GM12878 (cell line): ENCODE results near the gene GMPPA. TPM values are rescaled to one million over a fixed set of nuclear protein-coding genes. Genes with fewer than 3 reads are reported as not detected.
A peak's percentile ranks its signal among the peaks of the same experiment; 100 is the strongest.

Source experiments
- ATAC-seq: fragments of 200-7000 bp; cut with Tn5 transposase; 3 replicates; pipeline ENCODE4 v1.9.1; 2020; ENCODE audit warnings: mild to moderate bottlenecking, moderate library complexity
- BruUV-seq: library from RNA; stranded (reverse); fragments of 400-500 nt; replicated peaks from 2 replicates; lab custom pipeline; 2021; lab: Mats Ljungman, UMichigan
- CTCF ChIA-PET: fragments of 300-600 bp; sonication (Branson Sonifier 250); formaldehyde crosslinking; extraction: SDS; loops from one replicate; lab custom pipeline; 2021; ENCODE audit warnings: inconsistent platforms; lab: Yijun Ruan, JAX
- POLR2A ChIA-PET: fragments of 350-600 bp; formaldehyde crosslinking; extraction: SDS; loops from one replicate; lab custom pipeline; 2021; ENCODE audit warnings: inconsistent platforms; lab: Charles Lee
- RAD21 ChIA-PET: fragments of 300-600 bp; sonication (Branson Sonifier 250); formaldehyde crosslinking; loops from one replicate; lab custom pipeline; 2023; ENCODE audit warnings: antibody characterized with exemption; ENCODE audit not compliant: unreplicated experiment; lab: Charles Lee
- SMC1A ChIA-PET: fragments of 300-600 bp; sonication (Branson Sonifier 250); formaldehyde crosslinking; loops from one replicate; lab custom pipeline; 2023; ENCODE audit not compliant: unreplicated experiment, uncharacterized antibody; lab: Charles Lee
- DNase-seq: peaks from one replicate; pipeline ENCODE4 v3.0.0-alpha.2; 2011; ENCODE audit warnings: low read depth, low spot score
- FAIRE-seq: peaks from 3 replicates; lab custom pipeline; 2011; peaks lifted over from hg19 to GRCh38; lab: Jason Lieb, UNC
- H2AFZ ChIP-seq: 2 replicates; pipeline ENCODE4 v1.6.0; 2011; ENCODE audit warnings: low read depth, low read length, control low read depth; ENCODE audit not compliant: control insufficient read depth
- H3K27ac ChIP-seq: 2 replicates; pipeline ENCODE4 v1.5.1; 2011; ENCODE audit warnings: control low read depth; ENCODE audit not compliant: control insufficient read depth, insufficient read depth
- H3K27me3 ChIP-seq, 2 experiments: replicated peaks in 1 of 2; 2 replicates each; pipeline versions ENCODE4 v1.6.0 to v1.6.1; 2011; ENCODE audit warnings: low read length in 1 of 2; ENCODE audit not compliant: control insufficient read depth in 2 of 2, insufficient read depth in 2 of 2
- H3K36me3 ChIP-seq, 2 experiments: 2 replicates each; pipeline ENCODE4 v1.5.1; 2011; ENCODE audit warnings: low read length in 1 of 2; ENCODE audit not compliant: control insufficient read depth in 2 of 2, insufficient read depth in 2 of 2
- H3K4me1 ChIP-seq: 2 replicates; pipeline ENCODE4 v1.6.1; 2011; ENCODE audit warnings: mild to moderate bottlenecking, low read length, moderate library complexity, mixed read lengths; ENCODE audit not compliant: control insufficient read depth, insufficient read depth
- H3K4me2 ChIP-seq: 2 replicates; pipeline ENCODE4 v1.6.0; 2011; ENCODE audit warnings: control low read depth; ENCODE audit not compliant: control insufficient read depth, insufficient read depth
- H3K4me3 ChIP-seq: fragments of 200-600 bp; sonication (generic); 2 replicates; pipeline ENCODE4 v1.5.1; 2016
- H3K79me2 ChIP-seq: 2 replicates; pipeline ENCODE4 v1.6.0; 2011; ENCODE audit warnings: low read length; ENCODE audit not compliant: control insufficient read depth, insufficient read depth
- H3K9ac ChIP-seq: 2 replicates; pipeline ENCODE4 v1.8.0; 2011; ENCODE audit warnings: low read length, control low read depth, mixed read lengths; ENCODE audit not compliant: control insufficient read depth, insufficient read depth
- H3K9me3 ChIP-seq: replicated peaks from 3 replicates; pipeline ENCODE4 v1.5.1; 2011; ENCODE audit warnings: mild to moderate bottlenecking, low read length; ENCODE audit not compliant: control insufficient read depth, insufficient read depth
- H4K20me1 ChIP-seq: 2 replicates; pipeline ENCODE4 v1.6.0; 2011; ENCODE audit not compliant: control insufficient read depth, insufficient read depth
- BHLHE40 ChIP-seq, 2 experiments: fragments of 450-650 bp in 1 of 2; IDR thresholded peaks; 2 replicates each; pipeline ENCODE4 v1.6.1; 2011 to 2017; ENCODE audit warnings: low read depth in 2 of 2, borderline replicate concordance in 1 of 2, improper control_type of control experiment in 1 of 2, low read length in 1 of 2, mild to moderate bottlenecking in 1 of 2
- HCFC1 ChIP-seq: fragments of 150-350 bp; IDR thresholded peaks from 2 replicates; pipeline ENCODE4 v1.6.1; 2014; ENCODE audit warnings: low read length
- NFYA ChIP-seq: IDR thresholded peaks from 2 replicates; pipeline ENCODE4 v1.6.1; 2011; ENCODE audit warnings: low read depth, mild to moderate bottlenecking, low read length, improper control_type of control experiment, borderline replicate concordance
- RAD21 ChIP-seq: IDR thresholded peaks from 2 replicates; pipeline ENCODE4 v1.6.1; 2011; ENCODE audit warnings: mild to moderate bottlenecking, low read depth, low read length, moderate library complexity; ENCODE audit not compliant: insufficient read depth
- RELA ChIP-seq: fragments of 450-650 bp; IDR thresholded peaks from 2 replicates; pipeline ENCODE4 v1.8.0; 2014; ENCODE audit warnings: borderline replicate concordance; ENCODE audit not compliant: partially characterized antibody
- RUNX3 ChIP-seq: IDR thresholded peaks from 2 replicates; pipeline ENCODE4 v1.6.1; 2012; ENCODE audit warnings: low read length, inconsistent platforms
- SP1 ChIP-seq: IDR thresholded peaks from one replicate; pipeline ENCODE4 v1.6.1; 2011; ENCODE audit warnings: low read depth, low read length
- ZNF384 ChIP-seq: IDR thresholded peaks from 2 replicates; pipeline ENCODE4 v1.6.1; 2012; ENCODE audit warnings: low read depth, mild to moderate bottlenecking, low read length, improper control_type of control experiment, borderline replicate concordance
- WGBS: methylation state at CpG from one replicate; pipeline ENCODE4 v1.1.6; 2016; ENCODE audit warnings: low lambda C conversion rate; ENCODE audit not compliant: insufficient replicate concordance, insufficient coverage; ENCODE audit errors: missing lambda C conversion rate; 5-methylcytosine and 5-hydroxymethylcytosine counted together
- in situ Hi-C: fragments of 300-500 bp; cut with MboI; formaldehyde crosslinking; loops from 9 replicates; pipeline ENCODE4 v1.14.3; 2018; ENCODE audit warnings: mixed read lengths
- intact Hi-C: fragments of 100-400 bp; cut with micrococcal nuclease; formaldehyde crosslinking; loops from one replicate; pipeline ENCODE4 v1.14.2; 2022; ENCODE audit not compliant: unreplicated experiment
- polyA plus RNA-seq, 11 experiments: library from polyadenylated mRNA; depleted of rRNA in 4 of 11; unstranded in 6 of 11; stranded (reverse) in 5 of 11; fragments of >200 nt; fragmentation: Nextera tagmentation in 4 of 11; fragmentation: Illumina TruSeq in 1 of 11; extraction: Ambion mirVana in 4 of 11; extraction: Trizol in 1 of 11; gene quantifications; 1 replicate in 1 of 11; 2 replicates in 10 of 11; pipeline versions ENCODE4 v1.2.1 to v1.2.3, GENCODE V29; 2011 to 2016; ENCODE audit warnings: inconsistent platforms in 2 of 11, missing spikeins in 2 of 11, low read depth in 1 of 11
- total RNA-seq, 4 experiments: library from RNA; depleted of rRNA in 3 of 4; stranded (reverse); fragments of >200 nt in 3 of 4; fragmentation: Illumina TruSeq in 1 of 4; extraction: Trizol in 1 of 4; gene quantifications; 2 replicates each; pipeline versions ENCODE4 v1.2.1 to v1.2.3, GENCODE V29; 2013 to 2021
- TF ChIP-seq, protein P1 (sequence below): fragments of 450-650 bp; IDR thresholded peaks from 2 replicates; pipeline ENCODE4 v1.6.1; 2017; ENCODE audit warnings: low read depth, mild to moderate bottlenecking, moderate library complexity
- TF ChIP-seq, protein P2 (sequence below): IDR thresholded peaks from 2 replicates; pipeline ENCODE4 v1.6.1; 2012; ENCODE audit warnings: low read length, inconsistent platforms

Gene GMPPA
- total and polyA plus RNA-seq, 10 of the 15 experiments (the other 5 are each of a cell fraction or from before 2014, with no cell fraction given) = 1.9 to 83.2 (median 45.0) TPM

DNA sequence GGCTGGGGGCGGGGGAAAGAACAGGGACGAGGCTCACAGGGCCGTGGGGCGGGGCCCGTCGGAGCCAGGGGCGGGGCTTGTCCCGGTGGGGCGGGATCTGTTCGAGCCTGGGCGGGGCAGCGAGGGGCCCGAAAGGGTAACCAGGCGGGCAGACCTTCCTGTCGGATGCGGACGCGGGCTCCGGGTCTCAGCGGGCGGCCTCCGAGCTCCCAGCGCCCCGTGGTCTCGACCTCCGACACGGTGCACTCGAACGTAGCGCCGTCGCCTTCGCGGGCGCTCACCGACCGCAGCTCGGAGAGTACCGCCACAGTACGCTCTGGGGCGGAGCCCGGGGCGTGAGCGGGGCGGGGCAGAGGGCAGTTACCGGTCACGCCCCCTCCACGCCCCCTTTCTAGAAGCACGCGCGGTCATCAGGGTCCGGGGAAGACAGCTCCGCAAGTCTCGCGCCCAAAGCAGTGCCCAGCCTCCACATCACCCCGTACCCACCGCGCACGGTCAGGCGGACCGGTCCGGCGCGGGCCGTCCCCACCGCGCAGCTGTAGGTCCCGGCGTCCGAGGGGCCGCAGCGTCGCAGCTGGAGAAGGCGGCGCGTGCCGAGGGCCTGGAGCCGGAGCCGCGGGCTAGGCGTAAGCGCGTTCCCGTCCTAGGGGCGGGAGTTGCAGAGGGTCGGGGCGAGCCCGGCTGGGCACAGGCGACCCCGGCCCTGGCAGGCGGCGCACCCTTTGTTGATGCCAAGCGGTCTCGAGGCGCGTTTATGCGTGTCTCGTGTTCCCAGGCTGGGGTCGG lies 53.9 kb downstream of the GMPPA start:
- intact Hi-C loops = no loop called here
- Histone ChIP-seq H3K4me3 (peak overlapping the region; percentile 57; the same call in 1 of the 2 replicates), H2AFZ (peak overlapping the region; percentile 75)

More for the DNA sequence above, 53.9 kb downstream of the GMPPA start:
- Histone ChIP-seq H3K9ac (no peak overlapping the region), H3K36me3 (no peaks in the 10 kb centered on the region), H3K27ac (no peak overlapping the region), H4K20me1 (no peaks in the 10 kb centered on the region), H3K27me3 (peaks cover 3 to 8% of the 10 kb centered on the region in 2 experiments), H3K4me1 (no peaks in the 10 kb centered on the region; the same call in 1 of the 2 replicates), H3K9me3 (no peaks in the 10 kb centered on the region; the same call in 2 of the 3 replicates), H3K79me2 (no peaks in the 10 kb centered on the region), H3K4me2 (peak overlapping the region; percentile 77)
- WGBS = 54% methylated on average over 61 of the region's 99 CpGs
- RAD21 ChIA-PET = no interaction called here
- DNase-seq = no peak
- SMC1A ChIA-PET = no interaction called here
- FAIRE-seq = no peak
- TF ChIP-seq RUNX3 = peak; percentile 26; the same call in 1 of the 2 replicates
- no peak for TF ChIP-seq ZNF384
- TF ChIP-seq SP1 = peak; percentile 63
- no peak for TF ChIP-seq RELA
- TF ChIP-seq, protein P1, sequence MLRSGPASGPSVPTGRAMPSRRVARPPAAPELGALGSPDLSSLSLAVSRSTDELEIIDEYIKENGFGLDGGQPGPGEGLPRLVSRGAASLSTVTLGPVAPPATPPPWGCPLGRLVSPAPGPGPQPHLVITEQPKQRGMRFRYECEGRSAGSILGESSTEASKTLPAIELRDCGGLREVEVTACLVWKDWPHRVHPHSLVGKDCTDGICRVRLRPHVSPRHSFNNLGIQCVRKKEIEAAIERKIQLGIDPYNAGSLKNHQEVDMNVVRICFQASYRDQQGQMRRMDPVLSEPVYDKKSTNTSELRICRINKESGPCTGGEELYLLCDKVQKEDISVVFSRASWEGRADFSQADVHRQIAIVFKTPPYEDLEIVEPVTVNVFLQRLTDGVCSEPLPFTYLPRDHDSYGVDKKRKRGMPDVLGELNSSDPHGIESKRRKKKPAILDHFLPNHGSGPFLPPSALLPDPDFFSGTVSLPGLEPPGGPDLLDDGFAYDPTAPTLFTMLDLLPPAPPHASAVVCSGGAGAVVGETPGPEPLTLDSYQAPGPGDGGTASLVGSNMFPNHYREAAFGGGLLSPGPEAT = no peak
- no peak for TF ChIP-seq NFYA
- TF ChIP-seq, protein P2, sequence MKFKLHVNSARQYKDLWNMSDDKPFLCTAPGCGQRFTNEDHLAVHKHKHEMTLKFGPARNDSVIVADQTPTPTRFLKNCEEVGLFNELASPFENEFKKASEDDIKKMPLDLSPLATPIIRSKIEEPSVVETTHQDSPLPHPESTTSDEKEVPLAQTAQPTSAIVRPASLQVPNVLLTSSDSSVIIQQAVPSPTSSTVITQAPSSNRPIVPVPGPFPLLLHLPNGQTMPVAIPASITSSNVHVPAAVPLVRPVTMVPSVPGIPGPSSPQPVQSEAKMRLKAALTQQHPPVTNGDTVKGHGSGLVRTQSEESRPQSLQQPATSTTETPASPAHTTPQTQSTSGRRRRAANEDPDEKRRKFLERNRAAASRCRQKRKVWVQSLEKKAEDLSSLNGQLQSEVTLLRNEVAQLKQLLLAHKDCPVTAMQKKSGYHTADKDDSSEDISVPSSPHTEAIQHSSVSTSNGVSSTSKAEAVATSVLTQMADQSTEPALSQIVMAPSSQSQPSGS = no peak
- TF ChIP-seq HCFC1 = no peak
- no peak for TF ChIP-seq RAD21
- peak in 1 of 2 experiments; percentile 54; a peak in 2 of 4 replicates for TF ChIP-seq BHLHE40 (IDR thresholded peaks at IDR 0.05; ENCODE audit: borderline replicate concordance in 1 of 2, low read depth in 2 of 2, low read length in 1 of 2)
- CTCF ChIA-PET = interaction anchor here (0.9 to 1.9 kb wide), 2 partner anchors 9 to 12 kb away, joined by 3 to 7 read pairs; partner anchors contain the start of gene CHPF
- in situ Hi-C loops = no loop called here
- BruUV-seq = no TSS peak
- POLR2A ChIA-PET = no interaction called here
- ATAC-seq = peak; percentile 94
